A549 (cell line): ENCODE results near the gene SLIT3. TPM values are rescaled to one million over a fixed set of nuclear protein-coding genes. Genes with fewer than 3 reads are reported as not detected.
A peak's percentile ranks its signal among the peaks of the same experiment; 100 is the strongest.

ENCODE experiments used
- ATAC-seq, 2 experiments: fragments of 200-7000 bp in 1 of 2; fragments of >200 bp in 1 of 2; cut with Nextera tagmentation in 1 of 2; cut with Tn5 transposase in 1 of 2; 3 replicates each; pipeline versions ENCODE4 v1.8.0 to v1.9.1; 2018 to 2020; ENCODE audit warnings: mild to moderate bottlenecking in 1 of 2, moderate library complexity in 1 of 2
- CTCF ChIA-PET: fragments of 300-600 bp; sonication (Branson Sonifier 250); formaldehyde crosslinking; extraction: SDS; loops from one replicate; lab custom pipeline; 2021; ENCODE audit warnings: antibody characterized with exemption, inconsistent platforms; lab: Yijun Ruan, JAX
- POLR2A ChIA-PET: fragments of 350-600 bp; formaldehyde crosslinking; extraction: SDS; loops from one replicate; lab custom pipeline; 2021; ENCODE audit warnings: antibody characterized with exemption, inconsistent platforms; lab: Yijun Ruan, JAX
- DNase-seq, 2 experiments: peaks; one replicate each; pipeline versions ENCODE4 v3.0.0 to v3.0.0-alpha.2; 2011 to 2016; ENCODE audit warnings: low read depth in 1 of 2, low spot score in 1 of 2
- FAIRE-seq: peaks from 2 replicates; lab custom pipeline; 2011; peaks lifted over from hg19 to GRCh38; lab: Jason Lieb, UNC
- H3K27ac ChIP-seq, 2 experiments: fragments of >200 bp; sonication (Bioruptor Twin); formaldehyde crosslinking; 3 replicates each; pipeline ENCODE4 v1.5.1; 2016 to 2017
- H3K4me1 ChIP-seq: fragments of >200 bp; sonication (Bioruptor Twin); formaldehyde crosslinking; 3 replicates; pipeline ENCODE4 v1.6.1; 2016
- H3K4me2 ChIP-seq: fragments of >200 bp; sonication (Bioruptor Twin); formaldehyde crosslinking; 3 replicates; pipeline ENCODE4 v1.6.1; 2016
- H3K4me3 ChIP-seq: fragments of >200 bp; sonication (Bioruptor Twin); formaldehyde crosslinking; 3 replicates; pipeline ENCODE4 v1.5.1; 2016
- H3K9me3 ChIP-seq: fragments of >200 bp; sonication (Bioruptor Twin); formaldehyde crosslinking; 3 replicates; pipeline ENCODE4 v1.6.1; 2016
- BHLHE40 ChIP-seq: IDR thresholded peaks from 2 replicates; pipeline ENCODE4 v1.6.1; 2012; ENCODE audit warnings: low read depth, low read length, inconsistent platforms
- CBX2 ChIP-seq: fragments of 200-600 bp; sonication (generic); IDR thresholded peaks from 2 replicates; pipeline ENCODE4 v1.6.1; 2016; ENCODE audit warnings: low read depth, mild to moderate bottlenecking, borderline replicate concordance
- CBX8 ChIP-seq: fragments of 200-600 bp; sonication (generic); IDR thresholded peaks from 2 replicates; pipeline ENCODE4 v1.6.1; 2016
- CHD4 ChIP-seq: fragments of 200-600 bp; sonication (generic); IDR thresholded peaks from 2 replicates; pipeline ENCODE4 v1.6.1; 2016; ENCODE audit warnings: antibody characterized with exemption, mild to moderate bottlenecking, borderline replicate concordance
- E2F6 ChIP-seq: IDR thresholded peaks from 2 replicates; pipeline ENCODE4 v1.6.1; 2012; ENCODE audit warnings: low read depth, borderline replicate concordance
- EHF ChIP-seq: fragments of 250-450 bp; sonication (Bioruptor Pico); IDR thresholded peaks from 2 replicates; pipeline ENCODE4 v1.5.0; 2020; ENCODE audit warnings: mild to moderate bottlenecking
- EP300 ChIP-seq, 2 experiments: fragments of >200 bp; sonication (Bioruptor Twin); formaldehyde crosslinking; IDR thresholded peaks; 2 replicates in 1 of 2; 3 replicates in 1 of 2; pipeline ENCODE4 v1.6.1; 2016 to 2017
- ESRRA ChIP-seq: fragments of 150-350 bp; IDR thresholded peaks from 2 replicates; pipeline ENCODE4 v1.6.1; 2014; ENCODE audit warnings: mild to moderate bottlenecking, low read length, borderline replicate concordance
- FOSB ChIP-seq: fragments of 250-450 bp; sonication (Bioruptor Pico); IDR thresholded peaks from 2 replicates; pipeline ENCODE4 v1.5.0; 2020; ENCODE audit warnings: mild to moderate bottlenecking, moderate library complexity
- FOSL2 ChIP-seq, 2 experiments: fragments of 450-650 bp in 1 of 2; fragments of >200 bp in 1 of 2; sonication (Bioruptor Twin) in 1 of 2; formaldehyde crosslinking; IDR thresholded peaks; 2 replicates each; pipeline versions ENCODE4 v1.5.0 to v1.6.1; 2016 to 2020; ENCODE audit warnings: mild to moderate bottlenecking in 1 of 2, moderate library complexity in 1 of 2
- HES2 ChIP-seq: fragments of >200 bp; sonication (Bioruptor Twin); formaldehyde crosslinking; IDR thresholded peaks from 2 replicates; pipeline ENCODE4 v1.6.1; 2016
- HOXB13 ChIP-seq: fragments of 250-450 bp; sonication (Bioruptor Pico); IDR thresholded peaks from 2 replicates; pipeline ENCODE4 v1.5.0; 2020; ENCODE audit warnings: low read depth, mild to moderate bottlenecking, moderate library complexity
- JUN ChIP-seq, 2 experiments: fragments of >200 bp; sonication (Bioruptor Twin); formaldehyde crosslinking; IDR thresholded peaks; 2 replicates in 1 of 2; 3 replicates in 1 of 2; pipeline ENCODE4 v1.6.1; 2016 to 2017
- JUNB ChIP-seq: fragments of >200 bp; sonication (Bioruptor Twin); formaldehyde crosslinking; IDR thresholded peaks from 2 replicates; pipeline ENCODE4 v1.6.1; 2016
- KDM1A ChIP-seq: fragments of 200-600 bp; sonication (generic); IDR thresholded peaks from 2 replicates; pipeline ENCODE4 v1.6.1; 2016; ENCODE audit warnings: low read depth, mild to moderate bottlenecking
- KDM5A ChIP-seq: fragments of 200-600 bp; sonication (generic); IDR thresholded peaks from 2 replicates; pipeline ENCODE4 v1.6.1; 2016; ENCODE audit warnings: antibody characterized with exemption, mild to moderate bottlenecking
- MAFK ChIP-seq: fragments of 450-650 bp; IDR thresholded peaks from 2 replicates; pipeline ENCODE4 v1.6.1; 2014; ENCODE audit not compliant: partially characterized antibody
- MAZ ChIP-seq: fragments of 150-350 bp; IDR thresholded peaks from 2 replicates; pipeline ENCODE4 v1.6.1; 2014; ENCODE audit warnings: antibody characterized with exemption, low read depth, low read length, borderline replicate concordance
- MYC ChIP-seq: IDR thresholded peaks from 2 replicates; pipeline ENCODE4 v1.6.1; 2012; ENCODE audit warnings: mild to moderate bottlenecking, inconsistent platforms, low read length, improper control_type of control experiment, borderline replicate concordance
- NFE2L2 ChIP-seq: fragments of 150-350 bp; conservative IDR thresholded peaks from 2 replicates; pipeline ENCODE4 v1.6.1; 2014; ENCODE audit warnings: low read length
- NPAS2 ChIP-seq: fragments of 250-450 bp; sonication (Bioruptor Pico); IDR thresholded peaks from 2 replicates; pipeline ENCODE4 v1.8.0; 2022; ENCODE audit warnings: mild to moderate bottlenecking, moderate library complexity, borderline replicate concordance
- POLR2A ChIP-seq: IDR thresholded peaks from 2 replicates; pipeline ENCODE4 v1.6.1; 2012; ENCODE audit warnings: mild to moderate bottlenecking, low read length
- POLR2AphosphoS2 ChIP-seq: conservative IDR thresholded peaks from 2 replicates; pipeline ENCODE4 v1.6.1; 2012; ENCODE audit warnings: low read length, improper control_type of control experiment, inconsistent platforms
- RARB ChIP-seq: fragments of 250-450 bp; sonication (Bioruptor Pico); IDR thresholded peaks from 2 replicates; pipeline ENCODE4 v1.8.0; 2021; ENCODE audit warnings: mild to moderate bottlenecking, moderate library complexity
- RCOR1 ChIP-seq: fragments of 150-350 bp; IDR thresholded peaks from 2 replicates; pipeline ENCODE4 v1.6.1; 2014; ENCODE audit warnings: antibody characterized with exemption, low read length, low read depth
- RFX5 ChIP-seq: fragments of 450-650 bp; IDR thresholded peaks from 2 replicates; pipeline ENCODE4 v1.7.1; 2014; ENCODE audit warnings: antibody characterized with exemption, mild to moderate bottlenecking, moderate library complexity
- TFCP2L1 ChIP-seq: fragments of 250-450 bp; sonication (Bioruptor Pico); IDR thresholded peaks from 2 replicates; pipeline ENCODE4 v1.5.0; 2021; ENCODE audit warnings: mild to moderate bottlenecking
- TP53 ChIP-seq: fragments of 250-450 bp; sonication (Bioruptor Pico); IDR thresholded peaks from 2 replicates; pipeline ENCODE4 v1.5.0; 2021; ENCODE audit warnings: mild to moderate bottlenecking, moderate library complexity
- ZNF302 ChIP-seq: fragments of 250-450 bp; sonication (Bioruptor Pico); IDR thresholded peaks from 2 replicates; pipeline ENCODE4 v1.9.0; 2021; ENCODE audit warnings: inconsistent platforms, mild to moderate bottlenecking, moderate library complexity
- ZSCAN20 ChIP-seq: fragments of 250-450 bp; sonication (Bioruptor Pico); IDR thresholded peaks from 2 replicates; pipeline ENCODE4 v1.8.0; 2022; ENCODE audit warnings: mild to moderate bottlenecking, moderate library complexity
- WGBS: methylation state at CpG from one replicate; pipeline ENCODE4 v1.1.6; 2017; ENCODE audit errors: missing lambda C conversion rate; 5-methylcytosine and 5-hydroxymethylcytosine counted together
- polyA plus RNA-seq, 4 experiments: library from polyadenylated mRNA; depleted of rRNA in 3 of 4; stranded (reverse); fragments of >200 nt; fragmentation: RNase III in 1 of 4; extraction: RNeasy Plus Mini Kit Qiagen cat#74134 plus additional on column Dnase treatment in 1 of 4; gene quantifications; 2 replicates in 3 of 4; 3 replicates in 1 of 4; pipeline ENCODE4 v1.2.3, GENCODE V29; 2011 to 2017
- TF ChIP-seq, protein P1 (sequence below): fragments of 450-650 bp; IDR thresholded peaks from 2 replicates; pipeline ENCODE4 v1.6.1; 2014; ENCODE audit warnings: antibody characterized with exemption
- TF ChIP-seq, protein P2 (sequence below): fragments of >200 bp; sonication (Bioruptor Twin); formaldehyde crosslinking; IDR thresholded peaks from 3 replicates; pipeline ENCODE4 v1.6.1; 2016

SLIT3 gene
- polyA plus RNA-seq, 2 of the 4 experiments (the other 2 are of a cell fraction) = 12.7 to 22.9 TPM

DNA sequence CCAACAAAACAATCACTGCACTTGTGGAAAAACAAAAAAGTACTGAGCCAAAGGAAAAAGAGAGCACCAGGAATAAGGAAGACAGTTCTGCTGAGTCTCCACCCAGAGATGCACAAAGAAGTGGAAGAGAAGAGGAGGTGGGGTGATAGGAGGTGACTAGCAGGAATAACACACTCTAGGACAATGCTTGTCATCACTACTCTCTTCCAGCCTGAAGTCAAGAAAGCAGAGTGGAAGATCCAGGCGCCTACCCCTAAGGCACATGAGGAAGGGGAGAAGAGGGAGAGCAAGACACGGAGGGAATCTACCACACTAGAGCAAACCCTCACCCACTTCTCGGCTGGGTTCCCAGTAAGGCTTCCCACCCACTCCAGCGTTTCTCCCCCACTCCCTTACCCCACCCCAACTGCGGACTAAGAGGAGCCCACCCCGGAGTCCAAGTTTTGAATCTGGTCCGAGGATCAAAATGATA, 1.7 kb downstream of the SLIT3 start:
- peak overlapping the region; percentile 76 for H3K4me3 ChIP-seq
- 11% methylated on average over 7 of the region's 7 CpGs for WGBS
- peak overlapping the region; percentile 85 to 99; a peak in 5 of 6 replicates for H3K27ac ChIP-seq
- POLR2A ChIA-PET = interaction anchor here (3.0 kb wide), 1 partner anchor 51 kb away, joined by 21 read pairs; no protein-coding TSS in a partner anchor
- TF ChIP-seq HES2 = no peak
- TF ChIP-seq JUN (IDR thresholded peaks at IDR 0.05) = no peak
- TF ChIP-seq CHD4 = no peak
- TF ChIP-seq HOXB13 (CRISPR knock-in tag) = no peak
- no peak for TF ChIP-seq KDM1A
- no peak for TF ChIP-seq E2F6
- no peak for TF ChIP-seq EP300 (IDR thresholded peaks at IDR 0.05)
- no peak for TF ChIP-seq RFX5
- TF ChIP-seq FOSB = no peak
- TF ChIP-seq, protein P1, sequence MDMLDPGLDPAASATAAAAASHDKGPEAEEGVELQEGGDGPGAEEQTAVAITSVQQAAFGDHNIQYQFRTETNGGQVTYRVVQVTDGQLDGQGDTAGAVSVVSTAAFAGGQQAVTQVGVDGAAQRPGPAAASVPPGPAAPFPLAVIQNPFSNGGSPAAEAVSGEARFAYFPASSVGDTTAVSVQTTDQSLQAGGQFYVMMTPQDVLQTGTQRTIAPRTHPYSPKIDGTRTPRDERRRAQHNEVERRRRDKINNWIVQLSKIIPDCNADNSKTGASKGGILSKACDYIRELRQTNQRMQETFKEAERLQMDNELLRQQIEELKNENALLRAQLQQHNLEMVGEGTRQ = no peak
- TF ChIP-seq MAFK = no peak
- TF ChIP-seq ZSCAN20 (CRISPR knock-in tag) = no peak
- no peak for TF ChIP-seq NFE2L2
- no peak for TF ChIP-seq CBX2
- no peak for TF ChIP-seq NPAS2
- TF ChIP-seq JUNB = no peak
- no peak for TF ChIP-seq POLR2AphosphoS2
- TF ChIP-seq RARB (CRISPR knock-in tag) = no peak
- TF ChIP-seq BHLHE40 = no peak
- TF ChIP-seq, all 56 proteins: peak for 0
- Histone ChIP-seq H3K4me1 (peaks cover 61% of the 10 kb centered on the region), H3K4me2 (peak overlapping the region; percentile 88), H3K9me3 (no peaks in the 10 kb centered on the region)
- FAIRE-seq = no peak
- CTCF ChIA-PET = interaction anchor here (1.1 to 4.8 kb wide), 8 partner anchors 13 to 593 kb away, joined by 3 to 53 read pairs (median 5); no protein-coding TSS in a partner anchor
- ATAC-seq = peak in 1 of 2 experiments; percentile 48; a peak in 3 of 6 replicates
- peak; percentile 30 to 38 for DNase-seq

DNA sequence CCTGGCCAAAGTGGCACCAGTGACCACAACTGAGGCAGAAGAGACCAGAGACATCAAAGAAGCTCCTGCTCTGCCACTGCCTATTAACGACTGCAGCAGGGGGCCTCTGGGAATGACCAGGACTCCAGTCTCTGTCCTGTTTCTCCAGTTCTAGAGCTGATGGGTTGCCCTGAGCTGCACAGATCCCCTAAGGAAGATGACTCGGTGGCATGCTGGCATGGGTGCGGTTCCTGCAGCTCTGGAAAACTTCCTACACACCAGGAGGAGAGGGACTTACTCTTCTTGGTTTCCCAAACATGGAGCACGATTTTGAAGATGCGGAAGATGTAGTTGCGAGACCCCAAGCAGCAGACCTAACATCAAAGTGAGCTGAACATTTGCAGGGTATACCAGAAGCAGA, 2.7 kb downstream of the SLIT3 start:
- POLR2A ChIA-PET = no interaction called here
- H3K4me2 ChIP-seq = peak overlapping the region; percentile 88
- ATAC-seq = no peak
- DNase-seq = no peak
- H3K4me1 ChIP-seq = peaks cover 61% of the 10 kb centered on the region
- 0 out of 6 replicates have a peak overlapping the region, but pooled peaks of 1 of the 2 experiments have one; percentile 13 for H3K27ac ChIP-seq
- no peaks in the 10 kb centered on the region for H3K9me3 ChIP-seq
- TF ChIP-seq EHF (no peak), ZNF302 (CRISPR knock-in tag) (no peak), KDM1A (no peak), POLR2A (no peak), JUNB (no peak), TFCP2L1 (CRISPR knock-in tag) (no peak), RFX5 (no peak), KDM5A (no peak), ESRRA (no peak), NFE2L2 (no peak), MYC (no peak), MAZ (no peak), FOSL2 (IDR thresholded peaks at IDR 0.05) (no peak), FOSL2 (CRISPR knock-in tag; IDR thresholded peaks at IDR 0.05) (no peak), RARB (CRISPR knock-in tag) (no peak), TP53 (CRISPR knock-in tag) (no peak), E2F6 (no peak), CHD4 (no peak), RCOR1 (no peak), CBX8 (no peak)
- TF ChIP-seq, protein P2, sequence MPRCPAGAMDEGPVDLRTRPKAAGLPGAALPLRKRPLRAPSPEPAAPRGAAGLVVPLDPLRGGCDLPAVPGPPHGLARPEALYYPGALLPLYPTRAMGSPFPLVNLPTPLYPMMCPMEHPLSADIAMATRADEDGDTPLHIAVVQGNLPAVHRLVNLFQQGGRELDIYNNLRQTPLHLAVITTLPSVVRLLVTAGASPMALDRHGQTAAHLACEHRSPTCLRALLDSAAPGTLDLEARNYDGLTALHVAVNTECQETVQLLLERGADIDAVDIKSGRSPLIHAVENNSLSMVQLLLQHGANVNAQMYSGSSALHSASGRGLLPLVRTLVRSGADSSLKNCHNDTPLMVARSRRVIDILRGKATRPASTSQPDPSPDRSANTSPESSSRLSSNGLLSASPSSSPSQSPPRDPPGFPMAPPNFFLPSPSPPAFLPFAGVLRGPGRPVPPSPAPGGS = no peak
- WGBS = 93% methylated on average over 6 of the region's 6 CpGs
- no peak for FAIRE-seq
- CTCF ChIA-PET = interaction anchor here (1.1 to 1.7 kb wide), 5 partner anchors 12 to 592 kb away, joined by 3 to 7 read pairs (median 3); no protein-coding TSS in a partner anchor
- no peak overlapping the region for H3K4me3 ChIP-seq
